ENCODE data around the gene FIZ1.
A peak's percentile ranks its signal among the peaks of the same experiment; 100 is the strongest.
"Not testable (repeated sequence)": the region's sequence is repeated elsewhere in the genome, so short reads cannot be mapped to it uniquely, and the experiment has no call there.

The FIZ1 gene

GRCh38 chr19:55590109-55590508 is 9.2 kb downstream of the FIZ1 start:
- no peak overlapping the region for H3K9ac ChIP-seq (ENCODE audit: insufficient read length, low read depth)
- H3K4me3 ChIP-seq (ENCODE audit: insufficient read length, low read depth) = no peak overlapping the region
- no peak for TF ChIP-seq YY1 (IDR thresholded peaks at IDR 0.05; ENCODE audit: insufficient read depth, insufficient read length)
- TF ChIP-seq ZNF274 (IDR thresholded peaks at IDR 0.05; ENCODE audit: low read depth, low read length) = no peak
- no peak for TF ChIP-seq SUZ12 (IDR thresholded peaks at IDR 0.05; ENCODE audit: extremely low read depth, insufficient read depth, insufficient read length)
- DNase-seq (ENCODE audit: low read depth, low spot score) = no peak
- peaks cover 22% of the 10 kb centered on the region for H3K36me3 ChIP-seq (ENCODE audit: insufficient read depth, insufficient read length, low read length)
- peaks cover 4% of the 10 kb centered on the region for H3K4me1 ChIP-seq (ENCODE audit: insufficient read depth, insufficient read length)
- no peaks in the 10 kb centered on the region for H3K27me3 ChIP-seq (ENCODE audit: insufficient read depth, insufficient read length)
- H3K9me3 ChIP-seq (ENCODE audit: insufficient read depth, low read length) = no peaks in the 10 kb centered on the region

GRCh38 chr19:55588738-55589137 is 10.6 kb downstream of the FIZ1 start:
- Histone ChIP-seq H3K36me3 (ENCODE audit: insufficient read depth, insufficient read length, low read length) (peaks cover 14% of the 10 kb centered on the region), H3K9ac (ENCODE audit: insufficient read length, low read depth) (no peak overlapping the region), H3K27me3 (ENCODE audit: insufficient read depth, insufficient read length) (no peaks in the 10 kb centered on the region), H3K4me3 (ENCODE audit: insufficient read length, low read depth) (no peak overlapping the region), H3K9me3 (ENCODE audit: insufficient read depth, low read length) (no peaks in the 10 kb centered on the region), H3K4me1 (ENCODE audit: insufficient read depth, insufficient read length) (peaks cover 4% of the 10 kb centered on the region)
- TF ChIP-seq YY1 (IDR thresholded peaks at IDR 0.05; ENCODE audit: insufficient read depth, insufficient read length) = no peak
- TF ChIP-seq SUZ12 (IDR thresholded peaks at IDR 0.05; ENCODE audit: extremely low read depth, insufficient read depth, insufficient read length) = no peak
- no peak for TF ChIP-seq ZNF274 (IDR thresholded peaks at IDR 0.05; ENCODE audit: low read depth, low read length)
- no peak for DNase-seq (ENCODE audit: low read depth, low spot score)

- Histone ChIP-seq H3K36me3 (ENCODE audit: insufficient read depth, insufficient read length, low read length) (peaks cover 3% of the 10 kb centered on the region), H3K4me1 (ENCODE audit: insufficient read depth, insufficient read length) (peaks cover 4% of the 10 kb centered on the region), H3K27me3 (ENCODE audit: insufficient read depth, insufficient read length) (no peaks in the 10 kb centered on the region), H3K9me3 (ENCODE audit: insufficient read depth, low read length) (no peaks in the 10 kb centered on the region), H3K9ac (ENCODE audit: insufficient read length, low read depth) (peak overlapping the region; percentile 80), H3K4me3 (ENCODE audit: insufficient read length, low read depth) (peak overlapping the region; percentile 21)
- DNase-seq (ENCODE audit: low read depth, low spot score) = peak; percentile 89
- TF ChIP-seq YY1 (IDR thresholded peaks at IDR 0.05; ENCODE audit: insufficient read depth, insufficient read length) = no peak
- TF ChIP-seq ZNF274 (IDR thresholded peaks at IDR 0.05; ENCODE audit: low read depth, low read length) = no peak
- TF ChIP-seq SUZ12 (IDR thresholded peaks at IDR 0.05; ENCODE audit: extremely low read depth, insufficient read depth, insufficient read length) = no peak
These were observed 12.2 kb downstream of the FIZ1 start for GRCh38 chr19:55586976-55587668.

- H3K4me1 ChIP-seq (ENCODE audit: insufficient read depth, insufficient read length) = peaks cover 4% of the 10 kb centered on the region
- H3K36me3 ChIP-seq (ENCODE audit: insufficient read depth, insufficient read length, low read length) = no peaks in the 10 kb centered on the region
- no peaks in the 10 kb centered on the region for H3K9me3 ChIP-seq (ENCODE audit: insufficient read depth, low read length)
- TF ChIP-seq YY1 (IDR thresholded peaks at IDR 0.05; ENCODE audit: insufficient read depth, insufficient read length) (no peak), SUZ12 (IDR thresholded peaks at IDR 0.05; ENCODE audit: extremely low read depth, insufficient read depth, insufficient read length) (no peak), ZNF274 (IDR thresholded peaks at IDR 0.05; ENCODE audit: low read depth, low read length) (no peak)
- peak overlapping the region; percentile 49 for H3K4me3 ChIP-seq (ENCODE audit: insufficient read length, low read depth)
- no peak for DNase-seq (ENCODE audit: low read depth, low spot score)
- H3K27me3 ChIP-seq (ENCODE audit: insufficient read depth, insufficient read length) = no peaks in the 10 kb centered on the region
- H3K9ac ChIP-seq (ENCODE audit: insufficient read length, low read depth) = peak overlapping the region; percentile 76
These were observed 13.5 kb downstream of the FIZ1 start for GRCh38 chr19:55585658-55586339.

GRCh38 chr19:55584871-55585270 is 14.4 kb downstream of the FIZ1 start:
- H3K9ac ChIP-seq (ENCODE audit: insufficient read length, low read depth) = no peak overlapping the region
- no peaks in the 10 kb centered on the region for H3K27me3 ChIP-seq (ENCODE audit: insufficient read depth, insufficient read length)
- H3K4me1 ChIP-seq (ENCODE audit: insufficient read depth, insufficient read length) = peaks cover under 1% of the 10 kb centered on the region
- DNase-seq (ENCODE audit: low read depth, low spot score) = no peak
- no peak overlapping the region for H3K4me3 ChIP-seq (ENCODE audit: insufficient read length, low read depth)
- no peaks in the 10 kb centered on the region for H3K36me3 ChIP-seq (ENCODE audit: insufficient read depth, insufficient read length, low read length)
- no peak for TF ChIP-seq YY1 (IDR thresholded peaks at IDR 0.05; ENCODE audit: insufficient read depth, insufficient read length)
- TF ChIP-seq SUZ12 (IDR thresholded peaks at IDR 0.05; ENCODE audit: extremely low read depth, insufficient read depth, insufficient read length) = no peak
- TF ChIP-seq ZNF274 (IDR thresholded peaks at IDR 0.05; ENCODE audit: low read depth, low read length) = no peak
- H3K9me3 ChIP-seq (ENCODE audit: insufficient read depth, low read length) = no peaks in the 10 kb centered on the region

- H3K4me1 ChIP-seq (ENCODE audit: insufficient read depth, insufficient read length); DNase-seq (ENCODE audit: low read depth, low spot score); H3K36me3 ChIP-seq (ENCODE audit: insufficient read depth, insufficient read length, low read length); H3K27me3 ChIP-seq (ENCODE audit: insufficient read depth, insufficient read length); H3K9ac ChIP-seq (ENCODE audit: insufficient read length, low read depth); H3K4me3 ChIP-seq (ENCODE audit: insufficient read length, low read depth); H3K9me3 ChIP-seq (ENCODE audit: insufficient read depth, low read length): not testable (repeated sequence)
These were observed 15.4 kb downstream of the FIZ1 start for GRCh38 chr19:55583897-55584296.

GRCh38 chr19:55582284-55582683 is 17.0 kb downstream of the FIZ1 start:
- not testable (repeated sequence) for H3K27me3 ChIP-seq (ENCODE audit: insufficient read depth, insufficient read length); H3K4me1 ChIP-seq (ENCODE audit: insufficient read depth, insufficient read length); H3K9me3 ChIP-seq (ENCODE audit: insufficient read depth, low read length); H3K4me3 ChIP-seq (ENCODE audit: insufficient read length, low read depth); DNase-seq (ENCODE audit: low read depth, low spot score); H3K9ac ChIP-seq (ENCODE audit: insufficient read length, low read depth)
- H3K36me3 ChIP-seq (ENCODE audit: insufficient read depth, insufficient read length, low read length) = peaks cover 16% of the 10 kb centered on the region

All from NT2/D1 (cell line).